ENCODE measurements around the gene BACH2.
"Not testable (repeated sequence)": the region's sequence is repeated elsewhere in the genome, so short reads cannot be mapped to it uniquely, and the experiment has no call there.

Gene BACH2

DNA sequence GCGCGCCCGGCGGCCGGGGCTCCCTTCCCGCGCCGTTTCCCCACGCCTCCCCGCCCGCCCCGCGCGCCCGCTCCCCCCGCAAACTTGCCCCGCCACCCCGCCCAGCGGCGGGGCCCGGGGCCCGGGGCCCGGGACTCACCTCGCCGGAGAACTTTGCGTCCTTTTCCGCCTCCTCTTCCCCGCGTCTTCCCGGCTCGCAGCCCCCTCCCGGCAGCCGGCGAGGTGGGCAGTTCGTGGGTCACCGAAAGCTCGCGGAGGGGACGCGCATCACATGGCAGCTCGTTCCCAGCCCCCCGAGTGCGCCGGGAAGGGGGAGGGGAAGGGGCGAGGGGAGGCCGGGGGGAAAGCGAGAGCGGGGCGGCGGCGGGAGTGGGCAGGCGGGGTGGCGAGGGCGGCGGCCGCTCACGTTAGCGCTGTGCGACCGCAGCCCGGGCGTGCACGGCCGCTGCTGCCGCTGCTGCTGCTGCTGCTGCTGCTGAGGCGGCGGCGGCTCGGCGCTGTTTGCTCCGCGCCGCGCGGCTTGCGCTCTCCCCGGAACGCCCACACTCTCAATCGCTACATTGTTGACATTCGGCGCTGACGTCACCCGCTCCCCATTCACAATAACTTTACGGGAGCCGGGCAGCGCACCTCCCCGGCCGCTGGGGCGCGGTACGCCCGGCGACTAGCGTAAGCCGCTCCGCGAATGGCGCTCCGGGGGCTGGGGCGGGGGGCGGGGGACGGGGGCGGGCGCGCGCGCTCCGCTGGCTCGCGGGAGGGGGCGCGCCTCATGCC is at the start of gene BACH2:
Gene BACH2 (minus strand): TSS at position 503 of the 774 bp plus-strand sequence. CDS start 287,999 bp downstream, outside the sequence.
- DNase-seq (ENCODE audit: low read depth in 2 of 2), result peak; percentile 91 to 94

DNA sequence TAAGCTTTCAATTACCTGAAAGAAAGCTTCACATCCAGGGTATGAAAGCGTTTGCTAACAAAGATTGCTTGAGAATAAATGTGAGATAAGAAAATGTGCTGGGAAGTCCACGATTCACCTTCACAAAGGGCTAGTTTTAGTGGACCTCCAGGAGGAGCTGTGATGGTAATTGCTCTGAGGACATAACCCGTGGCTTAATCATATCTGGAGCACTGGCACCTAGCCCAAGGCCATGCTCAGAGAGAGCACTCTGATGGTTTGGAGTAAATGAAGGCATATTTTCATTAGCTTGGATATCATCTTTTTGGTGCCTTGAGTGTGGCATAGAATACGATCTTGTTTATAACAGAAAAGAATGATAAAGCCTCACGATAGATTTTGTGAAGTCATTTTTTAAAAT is 46.9 kb upstream of the BACH2 start:
- no peak for DNase-seq (ENCODE audit: low read depth in 2 of 2)

DNA sequence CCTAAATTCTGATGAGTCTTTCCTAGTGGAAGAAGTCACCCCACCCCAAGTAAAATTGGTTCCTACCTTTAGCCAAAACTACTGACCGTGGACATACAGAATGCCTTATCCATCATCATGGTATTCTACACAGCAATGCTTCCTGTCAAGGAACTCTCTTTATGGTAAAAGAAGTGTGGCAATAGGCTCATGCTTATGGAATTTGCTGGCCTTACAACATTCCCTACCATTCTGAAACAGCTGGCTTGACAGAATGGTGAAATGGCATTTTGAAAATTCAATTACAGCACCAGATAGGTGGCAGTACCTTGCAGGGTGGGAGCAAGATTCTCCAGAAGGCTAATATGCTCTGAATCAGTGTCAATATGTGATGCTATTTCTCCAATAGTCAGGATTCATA is 41.8 kb upstream of the BACH2 start:
- no peak for DNase-seq (ENCODE audit: low read depth in 2 of 2)

DNA sequence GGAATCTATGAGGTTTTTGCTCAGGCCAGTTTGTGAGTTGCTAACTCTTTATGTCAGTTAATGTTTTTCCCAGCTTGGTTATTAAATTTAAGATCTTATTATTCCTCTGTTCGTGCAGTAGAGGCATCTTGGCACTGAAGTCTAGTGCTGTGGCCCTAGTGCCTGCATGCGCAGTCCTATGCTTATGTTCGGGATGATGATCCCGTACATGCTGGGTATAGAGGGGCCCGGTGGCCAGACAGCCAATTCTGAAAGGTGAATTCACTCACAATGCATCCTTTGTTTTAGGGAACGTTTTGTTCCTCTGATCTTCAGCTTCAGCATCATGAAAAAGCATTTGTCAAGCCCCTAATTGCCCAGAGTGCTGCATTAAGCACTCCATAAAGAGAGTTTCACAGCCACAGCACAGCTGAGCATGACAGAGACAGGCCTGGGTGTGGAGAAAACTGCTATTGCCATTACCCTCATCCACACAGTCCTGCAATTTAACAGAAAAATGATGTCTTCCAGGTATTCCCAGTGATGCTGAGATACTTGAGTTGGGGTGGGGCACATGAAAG is 39.8 kb upstream of the BACH2 start:
- DNase-seq (ENCODE audit: low read depth in 2 of 2), result no peak

DNA sequence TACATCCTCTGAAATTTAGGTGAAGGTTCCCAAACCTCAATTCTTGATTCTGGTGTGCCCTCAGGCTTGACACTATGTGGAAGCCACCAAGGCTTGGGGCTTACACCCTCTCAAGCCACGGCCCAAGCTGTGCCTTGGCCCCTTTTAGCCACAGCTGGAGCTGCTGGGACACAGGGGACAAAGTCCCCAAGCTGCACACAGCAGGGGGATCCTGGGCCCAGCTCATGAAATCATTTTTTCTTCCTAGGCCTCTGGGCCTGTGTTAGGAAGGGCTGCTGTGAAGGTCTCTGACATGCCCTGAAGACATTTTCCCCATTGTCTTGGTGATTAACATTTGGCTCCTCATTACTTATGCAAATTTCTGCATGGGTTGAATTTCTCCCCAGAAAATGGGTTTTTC is 37.3 kb upstream of the BACH2 start:
- DNase-seq (ENCODE audit: low read depth in 2 of 2), result no peak

DNA sequence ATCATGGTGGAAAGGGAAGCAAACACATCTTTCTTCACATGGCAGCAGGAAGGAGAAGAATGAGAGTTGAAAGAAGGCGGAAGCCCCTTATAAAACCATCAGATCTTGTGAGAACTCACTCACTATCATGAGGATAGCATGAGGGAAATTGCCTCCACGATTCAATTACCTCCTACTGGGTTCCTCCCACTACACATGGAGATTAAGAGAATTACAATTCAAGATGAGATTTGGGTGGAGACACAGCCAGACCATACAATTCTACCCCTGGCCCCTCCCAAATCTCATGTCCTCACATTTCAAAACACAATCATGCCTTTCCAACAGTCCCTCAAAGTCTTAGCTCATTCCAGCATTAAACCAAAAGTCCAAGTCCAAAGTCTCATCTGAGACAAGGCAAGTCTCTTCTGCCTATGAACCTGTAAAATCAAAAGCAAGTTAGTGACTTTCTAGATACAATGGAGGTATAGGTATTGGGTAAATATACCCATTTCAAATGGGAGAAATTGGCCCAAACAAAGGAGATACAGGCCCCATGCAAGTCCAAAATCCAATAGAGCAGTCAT is 36.4 kb upstream of the BACH2 start:
- not testable (repeated sequence) for DNase-seq (ENCODE audit: low read depth in 2 of 2)

DNA sequence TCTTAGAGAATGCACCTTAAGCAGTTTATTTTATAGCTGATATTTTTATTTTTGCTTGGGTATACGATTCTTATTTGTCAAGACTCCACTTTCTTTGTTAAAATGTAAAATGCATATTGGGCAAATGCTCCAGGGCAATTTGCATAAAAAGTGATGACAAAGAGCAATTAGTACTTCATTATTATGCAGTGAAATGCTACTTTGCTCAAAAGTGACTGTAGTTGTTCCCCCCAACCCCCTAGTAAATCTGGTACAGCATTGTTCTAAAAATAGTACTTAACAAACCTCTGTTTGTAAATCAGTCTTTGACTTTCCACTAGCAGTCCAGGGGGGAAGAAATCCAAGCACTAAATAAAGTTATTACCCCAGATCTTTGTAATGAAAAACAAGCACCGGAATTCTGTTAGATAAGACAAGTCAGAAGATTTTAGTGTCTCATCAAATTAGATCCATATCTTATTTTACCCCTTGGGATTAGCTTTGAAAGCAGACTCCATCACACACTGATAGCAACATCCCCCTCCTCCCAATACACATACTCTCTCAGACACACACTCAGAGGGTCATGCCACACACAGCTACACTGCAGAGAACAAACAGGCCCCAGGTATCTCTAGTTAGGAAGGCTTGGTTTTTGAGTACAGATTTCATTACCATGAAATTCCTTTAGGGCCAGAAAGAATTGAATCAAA is 32.9 kb upstream of the BACH2 start:
- no peak for DNase-seq (ENCODE audit: low read depth in 2 of 2)

DNA sequence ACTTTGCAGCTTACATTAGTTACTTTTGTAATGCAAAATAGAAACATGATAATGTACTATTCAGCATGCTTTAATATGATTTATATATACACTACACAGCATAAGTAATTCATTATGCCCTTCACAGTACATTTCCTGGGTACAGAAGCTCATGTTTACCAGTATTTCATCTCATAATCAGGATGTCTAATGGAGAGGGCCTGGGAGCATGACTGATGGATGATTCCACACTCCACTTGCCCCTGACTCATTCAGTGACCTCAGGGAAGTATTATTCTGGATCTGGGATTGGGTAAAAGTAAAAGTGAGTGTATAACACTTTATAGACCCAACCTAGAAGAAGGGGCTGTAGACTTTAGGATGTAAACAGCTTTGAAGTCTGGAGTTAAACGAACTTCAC is 31.4 kb upstream of the BACH2 start:
- DNase-seq (ENCODE audit: low read depth in 2 of 2), result no peak

DNA sequence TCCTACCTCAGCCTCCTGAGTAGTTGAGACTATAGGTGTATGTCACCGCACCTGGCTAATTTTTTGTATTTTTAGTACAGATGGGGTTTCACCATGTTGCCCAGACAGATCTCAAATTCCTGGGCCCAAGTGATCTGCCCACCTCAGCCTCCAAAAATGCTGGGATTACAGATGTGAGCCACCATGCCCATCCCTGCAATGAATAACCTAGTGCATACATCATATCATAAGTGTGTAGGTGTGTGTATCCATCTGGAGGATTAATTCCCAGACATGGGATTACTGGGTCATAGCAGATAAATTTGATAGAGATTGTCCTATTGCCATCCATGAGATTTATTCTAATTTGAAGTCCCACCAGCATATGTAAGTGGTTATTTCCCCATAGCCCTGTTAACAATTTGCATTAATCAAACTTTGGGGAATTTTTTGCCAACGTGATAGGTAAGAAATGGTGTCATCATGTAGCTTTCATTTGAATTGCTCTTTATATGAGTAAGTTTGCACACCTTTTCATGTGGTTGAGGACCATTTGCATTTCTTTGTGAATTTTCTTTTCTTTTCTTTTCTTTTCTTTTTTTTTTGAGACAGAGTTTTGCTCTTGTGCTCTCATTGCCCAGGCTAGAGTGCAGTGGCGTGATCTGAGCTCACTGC is 29.9 kb upstream of the BACH2 start:
- no peak for DNase-seq (ENCODE audit: low read depth in 2 of 2)

DNA sequence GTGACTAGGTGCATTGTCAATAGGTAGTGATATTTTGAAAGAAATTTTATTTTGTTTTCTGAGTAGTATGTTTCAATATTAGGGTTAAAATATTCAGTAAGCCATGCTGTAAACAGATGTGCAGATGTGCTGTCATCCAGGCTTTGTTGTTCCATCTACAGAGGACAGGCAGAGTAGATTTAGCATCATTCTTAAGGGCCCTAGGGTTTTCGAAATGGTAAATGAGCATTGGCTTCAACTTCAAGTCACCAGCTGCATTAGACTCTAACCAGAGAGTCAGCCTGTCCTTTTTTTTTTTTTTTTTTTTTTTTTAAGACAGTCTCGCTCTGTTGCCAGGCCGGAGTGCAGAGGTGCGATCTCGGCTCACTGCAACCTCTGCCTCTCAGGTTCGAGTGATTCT is 27.1 kb upstream of the BACH2 start:
- DNase-seq (ENCODE audit: low read depth in 2 of 2), result no peak

DNA sequence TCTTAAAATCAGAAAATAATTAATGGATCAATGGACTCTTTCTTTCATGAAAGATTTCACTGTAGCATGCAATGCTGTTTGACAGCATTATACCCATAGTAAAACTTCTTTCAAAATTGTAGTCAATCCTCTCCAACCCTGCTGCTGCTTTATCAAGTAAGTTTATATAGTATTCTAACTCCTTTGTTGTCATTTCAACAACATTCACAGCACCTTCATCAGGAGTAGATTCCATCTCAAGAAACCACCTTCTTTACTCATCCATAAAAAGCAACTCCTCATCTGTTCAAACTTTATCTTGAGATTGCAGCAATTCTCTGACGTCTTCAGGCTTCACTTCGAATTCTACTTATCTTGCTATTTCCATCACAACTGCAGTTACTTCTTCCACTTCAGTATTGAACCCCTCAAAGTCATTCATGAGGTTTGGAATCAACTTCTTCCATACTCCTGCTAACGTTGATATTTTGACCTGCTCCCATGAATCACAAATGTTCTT is 26.4 kb upstream of the BACH2 start:
- no peak for DNase-seq (ENCODE audit: low read depth in 2 of 2)

DNA sequence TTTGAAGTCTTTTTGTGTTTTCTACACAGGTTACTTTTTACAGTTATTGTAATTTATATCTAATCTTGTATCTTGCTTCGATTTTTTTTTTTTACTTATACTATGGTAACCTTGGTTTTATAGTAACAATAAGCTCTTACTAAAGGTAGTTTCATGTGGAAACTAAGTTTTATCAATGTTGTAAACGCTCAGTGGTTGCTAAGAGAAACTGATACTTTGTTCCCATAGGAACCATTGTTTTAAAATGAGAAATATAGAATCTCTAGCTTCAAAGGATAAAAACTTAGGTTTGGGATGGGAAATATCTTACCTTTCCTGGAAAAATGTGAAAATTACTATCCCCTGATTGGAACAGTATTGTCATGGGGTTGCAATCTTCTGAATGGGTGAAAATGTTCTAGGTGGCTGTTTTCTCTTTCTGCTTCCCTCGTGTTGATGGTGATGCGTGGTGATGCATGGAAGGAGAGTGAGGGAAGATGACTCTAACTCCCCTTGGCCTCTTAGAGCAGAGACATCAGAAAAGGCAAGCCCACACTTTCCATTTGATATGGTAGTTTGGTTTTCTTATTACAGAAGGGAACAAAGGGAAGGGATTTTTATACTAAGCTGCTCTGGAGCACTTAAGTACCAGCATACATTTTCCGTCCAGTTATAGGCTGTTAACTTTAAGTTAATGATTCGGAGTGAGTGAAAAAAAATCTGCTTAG is 23.5 kb upstream of the BACH2 start:
- no peak for DNase-seq (ENCODE audit: low read depth in 2 of 2)

DNA sequence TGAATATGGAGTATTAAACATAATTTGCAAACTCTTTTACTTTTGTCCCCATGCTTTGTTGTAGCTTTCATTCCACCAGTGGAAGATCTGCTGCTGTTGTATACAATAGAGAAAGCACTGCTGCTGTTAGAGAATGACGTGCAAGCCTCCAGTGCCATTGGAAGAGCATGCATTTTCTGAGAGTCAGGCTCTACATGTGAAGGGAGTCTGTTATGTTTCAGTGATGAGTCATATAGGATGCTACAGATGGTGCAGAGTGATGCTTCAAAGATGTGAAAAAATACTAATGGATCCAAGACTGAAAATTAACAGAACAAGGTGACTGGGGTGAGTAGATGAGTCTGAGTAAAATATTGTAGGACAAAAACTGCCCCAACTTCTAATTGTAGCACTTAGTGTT is 22.4 kb upstream of the BACH2 start:
- no peak for DNase-seq (ENCODE audit: low read depth in 2 of 2)

DNA sequence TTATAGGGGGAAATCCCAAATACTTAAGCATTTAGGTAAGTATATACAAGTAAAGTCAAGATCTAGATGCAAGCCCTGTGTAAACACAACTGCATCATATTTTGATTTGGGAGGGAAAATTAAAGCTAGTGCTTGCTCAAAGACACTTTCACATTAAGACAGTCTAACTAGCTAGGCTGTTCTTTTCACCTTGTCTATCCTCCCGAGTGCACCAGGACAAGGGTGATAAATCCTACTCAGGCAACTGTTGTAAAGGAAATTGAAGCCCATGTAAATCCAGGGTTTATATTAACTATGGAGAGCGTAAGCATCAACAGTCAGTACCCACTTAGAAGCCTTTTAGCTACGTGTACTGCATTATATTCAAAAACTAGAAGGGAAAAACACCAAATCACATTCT is 19.3 kb upstream of the BACH2 start:
- no peak for DNase-seq (ENCODE audit: low read depth in 2 of 2)

DNA sequence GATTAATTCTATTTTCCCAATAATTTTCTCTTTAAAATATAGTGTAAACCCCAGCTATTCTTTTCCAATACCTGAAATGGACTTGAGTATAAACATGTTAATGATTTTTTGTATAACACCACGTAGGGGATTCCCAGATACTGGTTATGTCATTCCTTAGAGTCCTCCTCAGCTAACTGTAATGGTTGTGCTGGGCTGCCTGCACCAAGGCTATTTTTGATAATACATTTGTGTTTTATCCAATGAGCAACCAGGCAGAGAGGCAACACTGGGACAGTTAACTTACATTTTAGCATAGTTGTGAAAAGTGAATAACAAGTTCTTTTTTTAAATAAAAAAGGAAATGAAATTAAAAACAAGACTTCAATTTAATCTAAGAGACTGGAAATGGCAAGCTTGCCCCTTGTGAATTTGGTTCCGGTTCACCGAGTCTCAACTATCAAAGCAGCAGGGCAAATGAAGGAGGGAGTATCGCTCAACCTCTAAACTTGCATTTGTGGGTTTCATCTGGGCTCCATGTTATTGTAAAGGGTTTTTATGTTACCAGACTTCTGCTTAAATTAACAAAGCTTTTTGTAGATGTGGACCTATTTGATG is 18.8 kb upstream of the BACH2 start:
- DNase-seq (ENCODE audit: low read depth in 2 of 2), result no peak

DNA sequence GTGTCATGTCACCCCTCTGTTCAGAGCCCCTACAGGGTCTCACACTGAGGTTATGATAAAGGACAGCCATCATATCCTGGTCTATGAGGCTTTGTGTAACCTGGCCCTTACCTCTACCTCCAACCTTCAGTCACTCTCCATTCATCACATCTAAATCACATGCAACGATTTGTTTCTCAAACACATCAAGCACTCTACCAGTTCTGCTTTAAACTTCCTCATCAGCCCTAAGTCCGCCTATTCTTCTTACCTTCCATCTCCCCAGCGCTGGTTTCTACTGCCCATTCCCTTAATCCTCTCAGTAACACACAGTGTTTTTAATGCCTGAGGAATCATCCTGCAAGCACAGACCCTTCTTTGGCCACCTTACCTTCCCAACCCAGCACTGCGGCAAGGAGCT is 17.9 kb upstream of the BACH2 start:
- DNase-seq (ENCODE audit: low read depth in 2 of 2), result no peak

DNA sequence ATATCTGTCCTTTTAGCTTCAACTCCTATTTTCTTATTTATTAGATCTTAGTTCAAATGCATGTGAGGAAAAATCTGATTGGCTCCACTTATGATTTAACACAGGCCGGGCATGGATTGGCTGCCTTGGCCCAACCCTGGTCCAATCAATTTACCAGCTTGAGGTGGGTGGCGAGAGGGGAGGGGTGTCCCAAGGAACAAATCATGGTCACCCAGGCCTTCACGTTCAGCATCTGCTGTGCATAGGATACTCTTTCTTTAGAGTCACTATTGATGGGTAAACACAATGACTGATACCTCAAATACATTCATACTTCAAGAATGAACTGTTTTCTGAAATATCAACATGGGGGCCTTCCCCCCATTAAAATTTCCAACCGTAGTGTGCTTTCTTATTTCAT is 14.9 kb upstream of the BACH2 start:
- no peak for DNase-seq (ENCODE audit: low read depth in 2 of 2)

DNA sequence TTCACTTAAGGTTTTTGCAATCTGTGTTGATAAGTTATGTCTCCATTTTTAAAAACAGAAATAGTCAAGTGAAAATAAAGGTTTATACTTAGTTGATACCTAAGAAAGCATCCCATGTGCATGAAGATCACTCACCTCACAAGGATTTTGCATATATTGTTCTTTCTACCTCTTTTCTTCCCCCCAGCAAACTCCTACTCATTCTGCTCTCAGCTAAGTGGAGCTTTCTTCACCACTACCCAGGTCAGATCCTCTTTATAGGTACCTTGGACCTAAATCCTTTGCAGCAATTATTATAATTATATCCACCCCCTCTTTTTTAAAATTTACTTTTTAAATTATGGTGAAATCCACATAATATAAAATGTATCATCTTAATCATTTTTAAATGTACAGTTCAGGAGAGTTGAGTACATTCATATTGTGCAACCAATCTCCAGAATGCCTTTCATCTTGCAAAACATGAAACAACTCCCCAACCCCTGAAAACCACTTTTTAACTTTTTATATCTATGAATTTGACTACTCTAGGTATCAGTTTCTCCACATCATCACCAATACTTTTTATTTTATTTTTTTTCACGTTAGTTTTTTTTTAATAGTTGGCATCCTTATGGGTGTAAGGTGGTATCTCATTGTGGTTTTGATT is 9.3 kb upstream of the BACH2 start:
- no peak for DNase-seq (ENCODE audit: low read depth in 2 of 2)

DNA sequence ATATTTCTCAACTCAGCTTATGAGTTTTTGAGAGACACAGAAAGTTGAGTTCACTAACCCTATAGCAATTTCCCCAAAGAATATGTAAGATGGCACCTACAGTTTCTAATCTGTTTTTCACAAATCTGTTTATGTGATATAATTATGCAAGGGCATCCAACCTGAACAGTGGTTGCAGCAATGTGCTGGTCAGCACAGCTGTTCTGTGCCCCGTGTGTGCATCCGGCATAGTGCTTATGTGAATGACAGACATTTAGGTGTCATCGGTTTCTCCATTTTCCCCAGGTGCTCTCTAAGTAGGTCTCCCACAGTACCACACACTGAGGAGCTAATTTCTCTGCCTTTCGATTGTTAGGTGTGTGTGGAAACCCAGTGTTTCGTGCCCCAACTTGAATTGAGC is 7.7 kb upstream of the BACH2 start:
- DNase-seq (ENCODE audit: low read depth in 2 of 2), result no peak

DNA sequence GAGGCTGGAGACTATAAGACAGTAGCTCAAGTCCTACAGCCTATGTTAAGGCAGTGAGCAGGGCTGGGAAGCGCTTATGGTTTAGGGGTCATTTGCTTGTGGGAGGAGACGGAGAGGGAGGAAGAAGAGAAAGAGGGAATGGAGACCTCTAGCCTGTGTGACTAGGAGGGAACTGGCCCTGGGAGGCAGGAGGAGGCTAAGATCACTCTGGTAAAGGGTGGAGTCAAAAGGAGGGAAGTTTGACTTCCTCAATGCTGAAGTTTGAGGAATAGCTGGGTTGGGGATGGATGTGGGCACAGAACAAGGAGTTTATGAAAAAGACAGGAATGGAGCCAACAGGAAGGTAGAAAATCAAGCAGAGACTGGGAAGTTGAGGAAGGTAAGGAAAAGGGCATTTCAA is 6.4 kb upstream of the BACH2 start:
- DNase-seq (ENCODE audit: low read depth in 2 of 2), result no peak

DNA sequence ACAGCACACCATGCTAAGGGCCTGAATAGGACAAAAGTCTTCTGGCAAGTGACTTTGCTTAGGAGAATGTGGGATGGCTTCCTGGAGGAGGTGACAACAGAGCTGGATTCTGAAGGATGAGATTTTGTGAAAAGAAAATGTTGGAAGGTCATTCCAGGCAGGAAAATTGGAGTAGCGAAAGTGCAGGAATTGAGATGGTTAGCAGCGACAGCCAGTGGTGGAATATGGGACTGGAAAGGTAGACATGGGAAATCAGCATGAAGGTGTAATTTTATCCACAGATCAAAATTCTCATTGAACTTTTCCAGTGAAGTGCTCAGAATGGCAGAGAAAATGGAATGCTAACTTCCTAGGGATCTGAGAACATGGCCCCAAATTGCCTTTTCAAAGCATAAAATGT is 5.7 kb upstream of the BACH2 start:
- DNase-seq (ENCODE audit: low read depth in 2 of 2), result no peak

Measured in activated CD8-positive, alpha-beta memory T cell treated with anti-CD3 and anti-CD28 coated beads for 4 hours (primary cell).